ENCODE data around the gene CDK14.

DNA sequence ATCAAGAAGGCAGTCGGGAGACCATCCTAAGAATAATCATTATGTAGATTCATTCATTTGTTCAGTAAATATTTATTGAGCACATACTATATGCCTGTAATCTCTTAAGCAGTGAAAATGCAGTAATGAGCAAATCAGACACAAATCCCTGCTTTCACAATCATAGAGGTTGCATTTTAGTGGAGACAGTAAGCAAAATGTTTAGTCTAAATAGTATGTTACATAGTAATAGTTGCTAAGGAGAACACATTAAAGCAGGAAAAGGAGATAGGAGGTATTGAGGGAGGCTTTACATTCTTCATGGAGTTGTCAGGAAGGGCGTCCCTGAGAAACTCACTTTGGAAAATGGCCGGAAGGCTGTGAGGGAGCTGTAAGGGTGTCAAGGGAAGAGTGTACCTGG is 79.9 kb downstream of the CDK14 start:
- TF ChIP-seq POLR2A (IDR thresholded peaks at IDR 0.05) (no peak), CTCF (IDR thresholded peaks at IDR 0.05) (no peak), POLR2AphosphoS5 (IDR thresholded peaks at IDR 0.05) (no peak), EP300 (IDR thresholded peaks at IDR 0.05) (no peak)
